ENCODE results near the gene RELA.
"Not testable (repeated sequence)": the region's sequence is repeated elsewhere in the genome, so short reads cannot be mapped to it uniquely, and the experiment has no call there.

Gene RELA

GRCh38 chr11:65663639-65664200 is 1.0 kb upstream of the RELA start:
- DNase-seq: peak; percentile 98

- DNase-seq: peak; percentile 7
Observed at GRCh38 chr11:65662247-65662798, 393 bp downstream of the RELA start.

- no peak for DNase-seq
Observed at GRCh38 chr11:65661599-65662246, 993 bp downstream of the RELA start.

GRCh38 chr11:65660908-65661307 is 1.8 kb downstream of the RELA start:
- DNase-seq: not testable (repeated sequence)

- no peak for DNase-seq
Observed at GRCh38 chr11:65660038-65660437, 2.7 kb downstream of the RELA start.

- DNase-seq: no peak
Observed at GRCh38 chr11:65658174-65659021, 4.3 kb downstream of the RELA start.

GRCh38 chr11:65657426-65657825 is 5.3 kb downstream of the RELA start:
- no peak for DNase-seq

GRCh38 chr11:65655570-65656332 is 7.0 kb downstream of the RELA start:
- no peak for DNase-seq

GRCh38 chr11:65654375-65655349 is 8.1 kb downstream of the RELA start:
- no peak for DNase-seq

GRCh38 chr11:65653229-65654225 is 9.2 kb downstream of the RELA start:
- no peak for DNase-seq

GRCh38 chr11:65652511-65653228 is 10.0 kb downstream of the RELA start:
- peak; percentile 97 for DNase-seq

- DNase-seq: peak; percentile 5
Observed at GRCh38 chr11:65651589-65652510, 10.9 kb downstream of the RELA start.

GRCh38 chr11:65651339-65651588 is 11.5 kb downstream of the RELA start:
- DNase-seq: no peak

GRCh38 chr11:65650547-65651338 is 12.0 kb downstream of the RELA start:
- no peak for DNase-seq

- DNase-seq: no peak
Observed at GRCh38 chr11:65649656-65650546, 12.8 kb downstream of the RELA start.

- DNase-seq: no peak
Observed at GRCh38 chr11:65648997-65649493, 13.7 kb downstream of the RELA start.
